Stimulated activated naive CD4-positive, alpha-beta T cell (primary cell): ENCODE data around the gene SNX30.

Experiments
- DNase-seq, 6 experiments: peaks; one replicate each; lab custom pipeline; 2025; lab: John Stamatoyannopoulos, UW

SNX30 gene

DNA sequence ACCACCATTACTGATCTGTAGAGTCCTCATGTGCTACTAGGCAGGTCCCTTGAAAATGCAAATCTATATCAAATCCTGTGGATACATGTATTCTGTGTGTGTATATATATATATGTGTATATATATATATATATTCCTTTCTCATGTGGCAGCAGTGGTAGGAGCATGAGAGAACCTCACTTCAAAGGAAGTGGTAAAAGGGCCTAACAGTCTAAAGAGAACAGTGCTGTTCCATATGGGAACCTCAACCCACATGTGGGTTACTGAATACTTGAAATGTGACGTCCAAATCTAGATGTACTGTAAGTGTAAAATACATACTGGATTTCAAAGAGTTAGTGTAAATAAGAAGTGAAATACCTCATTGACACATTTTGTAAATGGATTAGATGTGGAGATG, 134.8 kb downstream of the SNX30 start:
- DNase-seq: no peak

DNA sequence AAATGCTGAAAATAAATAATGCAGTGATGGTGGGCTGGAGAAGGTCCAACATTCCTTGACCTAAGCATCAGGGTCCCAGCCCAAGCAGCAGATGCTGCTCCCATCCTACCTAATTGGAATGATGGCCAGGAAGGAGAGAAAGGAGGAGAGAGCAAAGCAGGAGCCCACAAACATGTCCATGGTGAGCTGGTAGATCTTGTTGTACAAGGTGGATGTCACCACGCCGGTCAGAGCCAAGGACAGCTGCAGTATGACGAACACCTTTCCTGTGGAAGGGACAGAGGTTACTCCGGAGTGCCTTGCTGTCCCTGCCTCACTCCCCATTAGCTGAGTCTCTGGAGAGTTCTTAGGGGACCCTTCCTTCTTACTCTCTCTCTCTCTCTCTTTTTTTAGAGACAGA, 135.8 kb downstream of the SNX30 start:
- DNase-seq: no peak

DNA sequence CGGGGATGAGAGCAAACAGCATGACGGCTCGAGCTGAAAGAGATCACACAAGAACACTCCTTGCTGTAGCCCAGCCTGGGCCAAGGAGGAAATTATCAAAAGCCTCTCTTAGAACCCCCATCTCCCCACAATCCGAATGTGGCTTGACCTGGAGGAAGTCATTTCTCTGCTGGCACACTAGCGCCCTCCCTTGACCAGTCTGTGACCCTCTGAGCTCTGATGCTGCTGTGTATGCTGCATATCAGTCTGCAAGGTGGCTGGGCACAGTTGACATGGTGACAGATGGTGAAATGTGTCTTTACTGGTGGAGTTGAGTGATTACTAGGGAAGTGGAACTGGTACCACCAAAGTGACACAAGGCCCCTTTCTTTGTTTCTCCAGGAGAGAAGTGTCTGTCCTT, 136.8 kb downstream of the SNX30 start:
- no peak for DNase-seq

DNA sequence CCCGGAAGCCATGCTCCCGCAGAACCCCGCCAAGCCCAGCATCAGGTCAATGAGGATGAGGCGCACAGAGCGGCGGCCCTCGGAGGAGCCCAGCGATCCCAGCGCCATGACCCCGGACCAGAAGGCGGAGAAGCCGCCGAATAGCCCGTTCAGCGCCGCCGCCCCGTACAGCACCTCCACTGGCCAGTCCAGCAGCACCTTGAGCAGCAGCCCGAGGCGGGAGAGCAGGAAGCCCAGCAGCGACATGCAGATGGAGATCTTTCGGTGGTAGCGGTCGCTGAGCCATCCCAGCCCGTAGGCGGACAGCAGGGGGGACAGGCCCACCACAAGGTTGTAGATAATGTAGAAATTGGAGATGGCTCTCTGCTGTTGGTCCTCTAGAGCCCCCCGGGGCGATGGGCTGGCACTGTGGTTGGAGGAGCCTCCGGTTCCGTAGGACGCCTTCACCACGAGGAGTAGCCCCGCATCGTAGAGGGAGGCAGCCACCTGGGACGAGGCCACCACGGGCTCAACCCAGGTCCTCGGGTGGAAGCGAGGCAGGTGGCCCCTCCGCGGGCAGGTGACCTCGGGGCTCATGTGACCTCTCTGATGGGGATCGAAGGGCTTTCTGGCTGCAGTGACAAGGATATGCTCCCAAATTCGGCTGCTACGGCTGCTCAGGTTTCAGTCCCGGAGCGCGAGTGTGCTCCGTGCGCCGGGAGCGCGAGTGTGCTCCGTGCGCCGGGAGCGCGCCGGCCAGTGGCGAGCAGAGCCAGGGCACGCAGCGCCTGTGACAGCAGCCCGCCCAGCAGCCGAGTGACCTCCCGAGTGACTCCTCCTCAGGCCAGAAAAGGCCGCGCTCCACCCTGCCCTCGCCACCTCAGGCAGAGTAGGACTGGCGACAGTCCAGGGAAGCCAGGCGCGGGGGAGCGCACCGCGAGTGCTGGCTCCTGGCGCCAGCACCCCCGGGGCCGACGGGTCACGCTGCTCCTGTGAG, 139.8 kb downstream of the SNX30 start, which contains the start of gene SLC46A2:
SLC46A2 (minus strand) TSS at position 771 of the 976 bp plus-strand sequence; CDS start at position 576, 195 bp downstream.
- no peak for DNase-seq

DNA sequence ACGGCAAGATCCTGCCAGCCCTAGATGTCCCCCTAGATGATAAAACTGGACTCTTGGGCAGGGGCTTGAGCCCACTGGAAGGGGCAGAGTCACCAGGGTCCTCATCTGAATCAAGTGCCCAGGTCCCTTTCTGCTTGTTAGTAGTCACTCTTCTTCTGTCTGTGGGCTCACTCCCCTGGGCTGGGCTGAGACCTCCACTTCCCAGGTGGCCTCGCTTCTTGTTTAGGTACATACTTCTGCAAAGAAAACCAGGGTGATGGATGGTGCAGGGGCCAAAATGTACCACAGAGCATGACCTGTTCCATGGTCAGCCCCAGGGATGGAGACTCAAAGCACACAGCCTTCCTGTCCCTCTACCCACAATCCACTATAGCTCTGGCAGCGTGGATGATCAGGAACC, 141.0 kb downstream of the SNX30 start:
- no peak for DNase-seq

DNA sequence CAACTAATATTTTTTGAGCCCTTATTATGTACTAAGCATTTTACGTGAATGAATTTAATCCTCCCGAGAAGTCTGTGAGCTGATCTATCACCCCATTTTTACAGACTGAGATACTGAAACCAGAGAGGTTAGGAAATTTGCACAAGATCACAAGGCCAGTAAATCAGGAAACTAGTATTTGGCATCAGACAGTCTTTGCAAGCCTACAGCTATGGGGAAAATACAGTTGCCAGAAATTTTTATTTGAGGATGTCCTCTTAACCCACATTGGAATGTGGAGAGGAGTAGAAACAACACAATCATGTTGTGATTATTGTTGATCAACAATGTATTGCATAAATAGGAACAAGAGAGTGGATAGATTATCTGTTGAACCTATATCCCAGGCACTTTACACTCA, 142.4 kb downstream of the SNX30 start:
- DNase-seq: no peak

DNA sequence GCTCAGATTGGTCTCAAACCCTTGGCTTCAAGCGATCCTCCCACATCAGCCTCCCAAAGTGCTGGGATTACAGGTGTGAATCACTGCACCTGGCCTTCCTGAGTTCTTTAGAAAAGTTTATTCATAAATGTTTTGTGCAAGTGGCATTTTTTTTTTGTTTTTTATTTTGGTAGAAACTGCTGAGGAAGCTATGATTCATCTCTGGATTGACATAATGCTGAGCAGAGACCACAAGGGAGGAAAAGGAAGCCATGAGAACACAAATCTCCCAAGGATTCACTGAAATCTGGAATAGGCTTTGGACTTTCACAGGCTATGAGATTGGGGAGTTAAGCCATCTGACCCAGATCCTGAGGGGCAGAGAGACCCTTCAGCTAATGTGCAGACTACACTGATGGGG, 143.5 kb downstream of the SNX30 start:
- DNase-seq: no peak

DNA sequence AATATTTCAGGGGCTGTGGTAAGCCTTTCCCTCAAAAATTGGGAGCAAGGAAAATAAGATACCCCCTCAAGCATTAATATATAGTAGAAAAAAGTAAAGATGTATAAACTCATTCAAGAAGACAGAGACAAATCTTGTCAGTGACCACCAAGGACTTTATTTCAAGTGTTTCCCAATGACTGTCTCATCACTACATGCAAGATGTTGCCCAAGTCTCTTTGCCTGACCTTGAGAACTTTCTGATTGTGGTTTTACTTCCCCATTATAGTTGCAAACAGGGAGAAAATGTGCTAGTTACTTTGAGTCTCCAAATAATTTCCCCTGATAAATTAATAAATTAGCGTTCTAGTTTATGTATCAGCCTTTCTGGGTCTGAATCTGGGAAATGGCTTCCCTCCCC, 144.1 kb downstream of the SNX30 start:
- no peak for DNase-seq

DNA sequence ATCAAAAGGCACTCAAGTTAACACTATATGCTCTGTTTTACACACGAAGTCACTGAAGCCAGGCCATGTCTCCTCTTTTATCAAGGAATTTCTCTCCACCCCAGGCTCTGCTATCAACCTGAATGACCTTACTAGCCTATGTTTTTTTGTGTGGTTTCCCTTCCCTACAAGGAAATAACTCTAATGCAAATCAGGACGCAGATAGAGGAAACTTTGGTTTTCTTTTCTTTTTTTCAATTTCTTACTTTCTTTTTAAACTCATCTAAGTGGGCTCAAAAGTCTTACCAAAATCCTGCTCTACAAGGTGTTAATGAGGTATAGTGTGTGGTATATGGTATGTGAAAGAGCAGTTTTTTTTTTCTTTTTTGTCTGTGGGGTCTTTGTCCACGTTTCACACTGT, 145.6 kb downstream of the SNX30 start:
- no peak for DNase-seq

DNA sequence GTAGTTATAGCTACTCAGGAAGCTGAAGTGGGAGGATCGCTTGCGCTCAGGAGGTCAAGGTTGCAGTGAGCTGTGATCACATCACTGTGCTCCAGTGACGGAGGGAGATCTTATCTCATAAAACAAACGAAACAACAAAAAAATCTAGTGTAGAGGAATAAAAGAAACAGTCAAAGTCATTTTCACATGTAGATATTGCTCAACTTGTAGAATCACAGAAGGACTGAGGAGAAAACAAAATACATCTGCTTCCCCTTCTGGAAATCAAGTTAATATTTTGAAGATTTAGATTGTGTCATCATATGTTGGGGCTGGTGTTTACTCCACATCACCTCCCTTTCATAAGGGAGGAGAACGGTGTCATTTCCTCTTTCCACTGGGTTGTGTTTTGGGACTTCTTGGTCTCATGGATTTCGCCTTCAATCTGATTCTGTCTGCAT, 148.3 kb downstream of the SNX30 start:
- no peak for DNase-seq

DNA sequence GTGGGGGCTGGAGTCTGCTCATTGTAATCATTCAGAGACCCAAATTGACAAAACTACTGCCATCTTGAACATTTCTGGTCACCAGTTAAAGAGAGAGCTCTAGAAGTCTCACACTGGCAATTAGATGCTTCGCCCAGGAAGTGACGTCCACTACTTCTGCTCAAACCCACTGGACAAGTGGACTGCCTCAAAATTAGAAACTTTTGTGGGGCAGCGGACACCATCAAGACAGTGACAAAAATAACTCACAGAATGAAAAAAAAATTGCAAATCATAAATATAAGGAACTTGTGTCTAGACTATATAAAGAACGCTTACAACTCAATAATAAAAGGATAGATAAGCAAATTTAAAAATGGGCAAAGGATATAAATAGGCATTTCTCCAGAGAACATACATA, 149.9 kb downstream of the SNX30 start:
- DNase-seq: no peak

DNA sequence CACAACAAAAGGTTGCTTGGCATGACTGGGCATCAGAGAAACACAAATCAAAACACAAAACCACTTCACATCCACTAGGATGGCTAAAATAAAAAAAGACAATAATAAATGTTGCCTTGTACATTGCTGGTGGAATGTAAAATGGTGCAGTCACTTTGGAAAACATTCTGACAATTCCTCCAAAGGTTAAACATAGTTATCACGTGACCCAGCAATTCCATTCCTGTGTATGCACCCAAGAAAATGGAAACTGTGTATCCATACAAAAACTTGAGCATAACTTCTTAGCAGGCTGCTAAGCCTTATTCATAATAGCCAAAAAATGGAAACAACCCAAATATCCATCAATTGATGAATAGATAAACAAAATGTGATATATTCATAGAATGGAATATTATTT, 150.3 kb downstream of the SNX30 start:
- DNase-seq: no peak

DNA sequence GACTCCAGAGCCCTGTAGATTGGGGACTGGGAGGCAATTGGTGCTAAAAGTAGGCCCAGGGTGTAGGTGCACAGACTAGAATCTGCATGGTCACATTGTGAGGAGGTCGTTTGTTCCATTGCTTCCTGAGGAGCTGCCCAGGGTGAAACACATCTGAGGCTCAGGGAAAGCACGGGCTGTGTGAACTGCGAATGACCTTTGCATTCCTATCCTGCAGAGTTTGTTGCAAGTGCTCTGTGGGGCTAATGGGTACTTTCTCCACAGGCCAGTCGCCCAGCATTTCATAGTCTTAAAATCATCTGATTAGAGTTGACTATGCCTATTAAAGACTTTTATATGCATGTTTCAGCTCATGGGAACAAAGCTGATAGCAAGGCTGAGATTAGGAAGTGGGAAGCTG, 154.5 kb downstream of the SNX30 start:
- DNase-seq: no peak

DNA sequence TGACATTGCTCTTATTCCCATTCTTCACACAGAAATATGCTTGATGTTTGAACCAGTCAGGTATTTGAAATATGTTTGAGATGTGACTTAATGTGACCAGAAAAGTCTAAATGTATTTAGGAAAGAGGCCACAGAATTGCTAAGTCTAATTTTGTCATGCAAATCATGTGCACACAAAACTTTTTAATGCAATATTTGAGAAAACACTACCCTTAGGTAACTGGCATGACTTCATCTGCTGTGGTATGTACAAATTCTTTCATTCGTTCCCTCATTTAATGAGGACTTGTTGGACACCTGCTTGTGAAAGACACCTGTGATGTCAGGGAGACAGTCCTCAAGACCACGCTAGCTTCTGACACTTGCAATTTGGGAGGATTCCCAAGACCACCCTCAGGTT, 161.2 kb downstream of the SNX30 start:
- DNase-seq: no peak

DNA sequence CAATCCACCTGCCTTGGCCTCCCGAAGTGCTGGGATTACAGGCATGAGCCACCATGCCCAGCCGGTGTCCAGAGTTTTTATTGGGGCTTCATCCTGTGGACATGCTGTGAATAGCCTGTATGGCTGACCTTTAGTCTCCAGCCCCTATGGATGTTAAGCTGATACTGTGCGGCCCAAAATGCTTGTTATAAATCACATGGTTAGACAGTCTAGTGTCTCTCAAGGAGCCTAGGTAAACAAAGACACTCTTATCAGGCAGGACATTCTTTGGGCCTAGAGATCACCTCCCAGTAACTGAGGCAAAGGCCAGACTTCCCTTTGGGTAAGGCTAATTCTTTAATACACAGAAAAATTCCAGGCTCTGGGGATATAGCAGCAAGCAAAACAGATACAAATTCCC, 162.1 kb downstream of the SNX30 start:
- no peak for DNase-seq

DNA sequence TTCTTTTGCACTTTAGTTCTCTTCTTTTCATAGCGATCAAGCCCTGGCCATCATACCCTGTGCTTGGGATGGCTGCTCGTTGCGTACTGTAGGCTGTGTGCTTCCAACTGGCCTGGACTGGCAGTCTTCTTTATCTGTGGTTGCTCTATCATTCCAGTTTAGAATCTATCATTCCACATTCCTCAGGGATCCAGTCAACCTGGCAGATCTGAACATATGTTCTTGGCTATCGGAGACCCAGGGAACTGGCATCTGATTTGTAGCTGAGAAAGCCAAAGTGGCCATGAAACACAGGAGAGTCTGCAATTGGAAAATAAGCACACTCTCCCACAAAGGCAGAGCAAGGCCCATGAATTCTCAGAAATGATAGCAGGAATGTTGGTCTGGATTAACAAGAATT, 162.8 kb downstream of the SNX30 start:
- no peak for DNase-seq

DNA sequence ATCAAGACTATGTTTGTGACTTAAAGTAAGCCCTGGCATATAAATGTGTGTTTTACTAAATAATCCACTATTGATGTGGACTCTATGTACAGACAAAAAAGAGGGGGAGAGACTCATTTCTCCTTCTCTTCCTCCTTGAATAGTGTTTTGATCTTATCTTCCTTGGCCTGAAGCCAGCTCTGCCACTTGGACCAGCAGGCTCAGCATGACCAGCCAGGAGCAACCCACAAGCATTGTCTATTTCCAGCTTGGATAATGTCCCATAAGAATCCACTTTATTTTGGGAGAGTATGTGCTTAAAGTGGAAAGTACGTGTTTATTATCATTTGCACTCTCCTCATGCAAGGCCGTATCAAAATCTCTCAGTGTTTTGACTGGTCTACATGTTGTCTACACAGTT, 164.0 kb downstream of the SNX30 start:
- DNase-seq: no peak

DNA sequence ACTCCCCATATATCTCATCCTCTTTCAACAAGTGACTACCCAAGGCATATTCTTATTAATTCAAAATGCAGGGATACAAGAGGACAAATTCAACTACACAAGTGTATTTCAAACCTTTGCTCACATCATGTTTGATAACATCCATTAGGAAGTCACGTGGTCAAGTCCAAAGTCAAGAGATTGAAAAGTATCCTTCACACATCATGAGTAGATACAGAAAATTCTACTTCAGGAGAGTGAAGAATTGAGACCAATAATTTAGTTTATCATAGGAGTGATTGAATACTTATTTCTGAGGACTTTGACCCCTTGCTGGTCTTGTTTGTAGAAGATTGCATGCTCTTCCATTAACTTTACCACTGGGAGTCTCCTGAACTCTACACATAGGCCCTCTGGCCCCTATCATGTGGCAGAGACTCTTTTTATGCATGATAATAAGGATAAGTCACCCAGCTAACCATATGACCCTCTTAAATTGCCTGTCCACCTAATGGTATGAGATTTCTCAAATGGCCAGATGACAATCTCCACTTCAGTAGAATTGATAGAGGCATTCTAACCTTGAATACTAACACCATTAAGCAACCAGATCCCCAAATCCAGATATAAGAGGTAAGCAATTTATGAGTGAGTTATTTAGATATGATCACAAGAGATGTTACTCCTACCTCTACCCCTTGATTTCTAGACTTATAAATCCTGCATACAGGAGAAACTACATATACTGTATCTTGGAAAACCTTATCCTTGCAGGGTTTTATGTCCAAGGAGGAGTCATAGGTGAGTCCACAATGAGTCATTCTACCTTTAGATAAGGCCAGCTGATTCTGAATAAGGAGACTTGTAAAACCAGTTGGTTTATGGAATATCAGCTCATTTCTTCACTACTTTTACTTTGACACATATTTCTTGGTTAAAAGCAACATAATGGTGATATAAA, 166.8 kb downstream of the SNX30 start:
- DNase-seq: no peak

DNA sequence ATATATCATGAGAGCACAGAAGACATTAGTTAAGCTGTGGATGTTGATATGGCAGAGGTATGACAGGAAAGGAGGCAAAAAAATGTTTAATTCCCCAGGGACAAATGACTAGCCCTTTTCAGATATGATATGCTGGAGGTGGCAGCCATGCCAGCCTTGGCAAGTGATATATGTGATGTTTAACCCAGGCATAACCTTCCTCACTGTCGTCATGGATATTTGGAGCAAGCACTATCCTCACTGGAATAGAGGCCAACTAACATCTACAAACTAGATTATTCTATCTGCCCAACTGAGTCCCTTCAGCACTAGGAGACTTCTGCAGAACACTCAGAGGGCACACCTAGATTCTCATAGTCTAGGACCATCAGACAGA, 167.4 kb downstream of the SNX30 start:
- no peak for DNase-seq

DNA sequence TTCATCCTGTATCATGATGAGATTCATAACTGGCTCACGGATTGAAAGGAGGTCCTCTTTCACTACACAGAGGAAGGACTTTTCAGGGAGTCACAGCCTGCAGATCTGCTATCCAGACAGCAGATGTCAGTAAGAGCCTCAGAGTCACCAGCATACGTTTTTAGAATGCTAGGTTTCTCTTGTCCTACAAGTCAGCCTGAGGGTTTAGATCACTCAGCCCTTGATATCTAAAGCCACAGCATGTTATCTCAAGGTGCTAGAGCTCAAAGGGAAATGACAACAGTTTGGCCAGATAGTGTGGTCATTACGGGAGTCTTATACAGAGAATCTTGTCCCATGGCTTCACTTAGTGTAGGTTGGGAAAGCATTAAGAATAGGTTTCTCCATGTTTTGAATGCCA, 171.0 kb downstream of the SNX30 start:
- DNase-seq: no peak
